ENCODE measurements around the gene GLRX3. TPM values are rescaled to one million over a fixed set of nuclear protein-coding genes. Genes with fewer than 3 reads are reported as not detected.

Gene GLRX3
- total RNA-seq, 1 experiment from 2014 or later = 98.1 TPM

GRCh38 chr10:130194194-130194990 lies 58.2 kb downstream of the GLRX3 start:
- Histone ChIP-seq H3K4me2 (ENCODE audit: low read length) (no peak overlapping the region), H3K9me2 (replicated peaks; ENCODE audit: low read length) (no peaks in the 10 kb centered on the region), H4K20me1 (ENCODE audit: low read length) (no peaks in the 10 kb centered on the region), H3K27ac (ENCODE audit: low read length) (no peak overlapping the region), H3K36me3 (ENCODE audit: low read depth, low read length) (no peaks in the 10 kb centered on the region), H3F3A (ENCODE audit: low read length, unreplicated experiment) (no peaks in the 10 kb centered on the region), H3K79me2 (ENCODE audit: low read length) (no peaks in the 10 kb centered on the region), H3K9me3 (ENCODE audit: low read length) (no peaks in the 10 kb centered on the region), H3K4me1 (ENCODE audit: insufficient read depth, low read length) (no peaks in the 10 kb centered on the region), H3K27me3 (ENCODE audit: low read length) (no peaks in the 10 kb centered on the region), H2AFZ (ENCODE audit: low read length) (no peak overlapping the region), H3K4me3 (ENCODE audit: low read length) (no peak overlapping the region), H3K9ac (ENCODE audit: low read length) (no peak overlapping the region)
- ATAC-seq = no peak
- intact Hi-C loops (cut with micrococcal nuclease) = loop anchor here (5.0 to 10.0 kb wide), 2 partner anchors 1590 to 1683 kb away; no protein-coding TSS in a partner anchor
- ChIA-PET CTCF (no interaction called here), POLR2A (ENCODE audit: unreplicated experiment) (no interaction called here)
- no peak for DNase-seq
- no TSS peak for BruUV-seq (replicated peaks)
- no peak for TF ChIP-seq EZH2phosphoT487 (IDR thresholded peaks at IDR 0.05; ENCODE audit: borderline replicate concordance, low read length)
- TF ChIP-seq CTCF (conservative IDR thresholded peaks at IDR 0.05; ENCODE audit: low read depth, low read length) = no peak
- TF ChIP-seq EZH2 (IDR thresholded peaks at IDR 0.05; ENCODE audit: low read length, unreplicated experiment) = no peak

- BruUV-seq (replicated peaks) = no TSS peak
- ChIA-PET CTCF (no interaction called here), POLR2A (ENCODE audit: unreplicated experiment) (no interaction called here)
- H3F3A ChIP-seq (ENCODE audit: low read length, unreplicated experiment) = no peaks in the 10 kb centered on the region
- no peak for DNase-seq
- H3K9me3 ChIP-seq (ENCODE audit: low read length) = no peaks in the 10 kb centered on the region
- ATAC-seq = no peak
- no peak overlapping the region for H2AFZ ChIP-seq (ENCODE audit: low read length)
- no peaks in the 10 kb centered on the region for H3K79me2 ChIP-seq (ENCODE audit: low read length)
- no peak overlapping the region for H3K4me2 ChIP-seq (ENCODE audit: low read length)
- TF ChIP-seq EZH2phosphoT487 (IDR thresholded peaks at IDR 0.05; ENCODE audit: borderline replicate concordance, low read length) = no peak
- TF ChIP-seq EZH2 (IDR thresholded peaks at IDR 0.05; ENCODE audit: low read length, unreplicated experiment) = no peak
- no peak for TF ChIP-seq CTCF (conservative IDR thresholded peaks at IDR 0.05; ENCODE audit: low read depth, low read length)
- H3K4me1 ChIP-seq (ENCODE audit: insufficient read depth, low read length) = no peaks in the 10 kb centered on the region
- H4K20me1 ChIP-seq (ENCODE audit: low read length) = no peaks in the 10 kb centered on the region
- intact Hi-C loops (cut with micrococcal nuclease) = loop anchor here (5.0 to 10.0 kb wide), 2 partner anchors 1590 to 1682 kb away; no protein-coding TSS in a partner anchor
- H3K36me3 ChIP-seq (ENCODE audit: low read depth, low read length) = no peaks in the 10 kb centered on the region
- no peaks in the 10 kb centered on the region for H3K9me2 ChIP-seq (replicated peaks; ENCODE audit: low read length)
- H3K9ac ChIP-seq (ENCODE audit: low read length) = no peak overlapping the region
- no peak overlapping the region for H3K27ac ChIP-seq (ENCODE audit: low read length)
- H3K4me3 ChIP-seq (ENCODE audit: low read length) = no peak overlapping the region
- H3K27me3 ChIP-seq (ENCODE audit: low read length) = no peaks in the 10 kb centered on the region
Measured at GRCh38 chr10:130194991-130195645, 58.9 kb downstream of the GLRX3 start.

All from PC-3 (cell line).